Inflammatory macrophage treated with lipopolysaccharide for 1 hour (primary cell): ENCODE results near the gene SNX13.

Experiments used
- DNase-seq, 2 donors: peaks; one replicate each; pipeline ENCODE4 v3.0.0-alpha.2; 2020 to 2022

The SNX13 gene, protein sequence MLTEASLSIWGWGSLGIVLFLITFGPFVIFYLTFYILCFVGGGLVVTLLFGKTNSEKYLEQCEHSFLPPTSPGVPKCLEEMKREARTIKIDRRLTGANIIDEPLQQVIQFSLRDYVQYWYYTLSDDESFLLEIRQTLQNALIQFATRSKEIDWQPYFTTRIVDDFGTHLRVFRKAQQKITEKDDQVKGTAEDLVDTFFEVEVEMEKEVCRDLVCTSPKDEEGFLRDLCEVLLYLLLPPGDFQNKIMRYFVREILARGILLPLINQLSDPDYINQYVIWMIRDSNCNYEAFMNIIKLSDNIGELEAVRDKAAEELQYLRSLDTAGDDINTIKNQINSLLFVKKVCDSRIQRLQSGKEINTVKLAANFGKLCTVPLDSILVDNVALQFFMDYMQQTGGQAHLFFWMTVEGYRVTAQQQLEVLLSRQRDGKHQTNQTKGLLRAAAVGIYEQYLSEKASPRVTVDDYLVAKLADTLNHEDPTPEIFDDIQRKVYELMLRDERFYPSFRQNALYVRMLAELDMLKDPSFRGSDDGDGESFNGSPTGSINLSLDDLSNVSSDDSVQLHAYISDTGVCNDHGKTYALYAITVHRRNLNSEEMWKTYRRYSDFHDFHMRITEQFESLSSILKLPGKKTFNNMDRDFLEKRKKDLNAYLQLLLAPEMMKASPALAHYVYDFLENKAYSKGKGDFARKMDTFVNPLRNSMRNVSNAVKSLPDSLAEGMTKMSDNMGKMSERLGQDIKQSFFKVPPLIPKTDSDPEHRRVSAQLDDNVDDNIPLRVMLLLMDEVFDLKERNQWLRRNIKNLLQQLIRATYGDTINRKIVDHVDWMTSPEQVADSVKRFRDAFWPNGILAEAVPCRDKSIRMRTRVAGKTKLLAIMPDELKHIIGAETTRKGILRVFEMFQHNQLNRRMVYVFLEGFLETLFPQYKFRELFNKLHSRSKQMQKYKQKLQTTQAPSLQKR

GRCh38 chr7:17940302-17940883 lies at the start of gene SNX13:
SNX13 (minus strand) TSS chr7:17940494; CDS start chr7:17940295, 199 bp downstream.
- peak; percentile 88 to 92 for DNase-seq

- peak in 1 of 2 donors; percentile 4 for DNase-seq
Observed at GRCh38 chr7:17989546-17989945, 49.3 kb upstream of the SNX13 start.

DNA sequence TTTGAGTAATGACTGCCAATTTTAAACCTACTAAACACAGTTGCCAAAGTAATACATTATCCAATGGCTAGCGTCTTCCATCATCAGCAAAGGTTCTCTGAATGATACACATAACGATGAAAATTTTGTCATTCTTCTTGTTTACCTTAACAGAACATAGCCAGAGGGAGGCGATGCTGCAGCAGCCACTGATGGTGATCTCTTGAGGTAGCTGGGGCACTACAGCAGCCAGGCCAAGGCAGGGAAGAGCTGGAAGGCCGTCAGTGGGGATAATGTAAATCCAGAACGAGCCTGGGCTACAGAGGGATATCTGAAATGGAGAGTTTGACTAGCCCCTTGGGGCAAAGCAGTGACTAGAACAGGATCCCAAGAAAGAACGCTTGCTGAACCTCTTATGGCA lies 48.6 kb upstream of the SNX13 start:
- no peak for DNase-seq

DNA sequence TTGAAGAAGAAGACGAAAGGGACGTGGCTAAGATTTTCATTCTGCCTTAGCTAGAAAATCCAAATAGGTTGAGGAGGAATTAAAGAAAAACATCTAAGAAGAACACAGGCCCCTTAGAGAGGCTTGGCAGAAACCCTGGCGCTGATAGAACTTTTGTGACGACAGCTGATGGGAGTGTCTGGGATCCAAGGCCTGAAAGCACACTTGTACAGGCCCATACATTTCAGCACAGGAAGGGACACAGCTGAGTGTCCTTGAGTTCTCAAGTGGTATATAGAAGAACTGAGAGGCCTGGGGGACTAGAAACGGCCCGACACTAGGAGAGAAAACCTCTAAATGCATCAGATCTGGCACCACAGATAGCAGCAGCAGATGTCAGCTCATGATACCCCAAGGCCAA lies 47.8 kb upstream of the SNX13 start:
- no peak for DNase-seq

- no peak for DNase-seq
Observed at GRCh38 chr7:17986851-17987250, 46.6 kb upstream of the SNX13 start.

DNA sequence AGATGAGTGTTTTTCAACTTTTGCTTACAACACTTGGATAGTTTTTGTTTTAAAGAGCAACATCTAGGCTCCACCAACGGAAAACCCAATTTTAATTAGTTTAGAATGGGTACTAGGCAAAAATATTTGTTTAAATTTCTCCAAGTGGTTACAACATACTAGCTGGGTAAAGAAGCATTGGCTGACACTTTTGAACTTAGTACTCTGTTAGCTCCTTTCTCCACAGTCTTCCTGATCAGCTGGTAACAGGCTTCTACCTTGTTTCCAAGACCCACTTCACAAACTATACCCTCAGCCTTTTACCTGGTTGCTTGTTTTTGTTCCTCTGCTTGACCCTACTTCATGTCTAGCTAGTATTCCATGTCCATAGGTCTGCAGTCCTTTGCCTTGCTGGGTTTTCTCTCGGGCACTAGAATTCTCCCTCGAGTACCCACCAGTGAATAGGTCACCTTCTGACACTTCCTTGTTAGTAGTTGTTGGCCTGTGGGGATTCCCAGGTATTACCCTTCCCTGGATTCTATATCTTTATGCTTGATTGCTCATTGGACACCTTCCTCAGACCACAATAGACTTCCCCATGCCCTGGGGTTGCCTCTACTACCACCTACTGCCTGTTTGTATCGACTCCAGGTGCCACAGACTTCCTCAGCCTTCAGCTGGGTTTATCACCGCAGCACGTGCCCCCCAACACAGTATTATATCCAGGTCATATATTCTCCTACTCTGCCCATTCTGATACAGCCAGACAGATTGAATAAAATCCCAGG lies 45.4 kb upstream of the SNX13 start:
- no peak for DNase-seq

DNA sequence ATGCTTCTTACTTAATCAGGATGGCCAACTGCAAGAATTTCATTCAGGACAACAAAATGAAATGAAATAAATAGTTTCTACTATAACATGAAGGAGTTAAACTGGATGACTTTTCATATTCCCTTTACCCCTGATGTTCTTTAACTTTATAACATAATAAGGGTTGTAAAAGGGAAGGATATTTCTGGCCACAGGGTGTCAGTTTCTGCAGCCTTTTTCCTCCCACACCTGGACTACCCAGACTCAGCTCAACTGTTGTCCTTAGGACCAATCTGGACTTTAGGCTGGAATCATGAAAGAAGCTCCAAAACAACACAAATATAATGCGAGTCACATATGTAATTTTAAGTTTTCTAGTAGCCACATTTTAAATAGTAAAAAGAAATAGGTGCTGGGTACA lies 44.0 kb upstream of the SNX13 start:
- no peak for DNase-seq

GRCh38 chr7:17983221-17984062 lies 43.1 kb upstream of the SNX13 start:
- DNase-seq = peak; percentile 73 to 79

DNA sequence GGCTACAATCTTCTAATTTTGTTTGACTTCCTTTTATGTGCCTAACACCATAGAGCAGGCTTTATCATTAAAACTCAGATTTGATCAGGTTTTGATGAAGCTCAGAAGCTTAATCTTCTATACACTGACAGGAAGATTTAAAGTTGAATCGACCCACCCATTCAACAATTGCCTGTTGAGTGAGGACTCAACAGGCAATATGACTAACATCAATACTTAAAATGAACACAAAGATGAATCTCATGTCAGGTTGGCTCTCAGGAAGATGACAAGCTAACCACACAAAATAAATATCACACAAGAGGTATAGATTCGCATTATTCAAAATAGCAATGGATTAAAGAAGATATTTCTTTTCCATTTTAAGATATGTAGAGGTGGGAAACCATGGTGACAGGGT lies 36.7 kb upstream of the SNX13 start:
- no peak for DNase-seq

GRCh38 chr7:17971411-17971810 lies 31.1 kb upstream of the SNX13 start:
- DNase-seq = no peak

- DNase-seq = no peak
Observed at GRCh38 chr7:17968791-17969715, 28.8 kb upstream of the SNX13 start.

- DNase-seq = no peak
Observed at GRCh38 chr7:17966706-17967105, 26.4 kb upstream of the SNX13 start.

DNA sequence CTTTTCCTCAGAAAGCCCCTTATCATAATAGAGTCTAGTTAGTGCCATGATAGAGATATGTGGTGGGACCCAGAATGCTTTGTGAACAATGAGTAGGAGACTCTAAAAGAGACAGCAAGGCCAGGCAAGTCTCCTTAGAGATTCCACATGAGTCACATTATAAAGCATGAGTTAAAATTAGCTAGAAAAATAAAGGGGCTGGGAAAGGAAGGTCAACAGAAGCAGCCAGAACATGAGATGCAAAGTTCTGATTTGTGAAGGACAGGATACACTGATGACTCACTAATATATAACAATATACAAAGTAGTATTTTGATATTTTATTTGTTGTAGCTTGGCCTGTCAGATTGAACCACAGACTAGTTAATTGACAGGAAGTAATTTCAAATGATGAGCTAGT lies 25.3 kb upstream of the SNX13 start:
- DNase-seq = no peak

DNA sequence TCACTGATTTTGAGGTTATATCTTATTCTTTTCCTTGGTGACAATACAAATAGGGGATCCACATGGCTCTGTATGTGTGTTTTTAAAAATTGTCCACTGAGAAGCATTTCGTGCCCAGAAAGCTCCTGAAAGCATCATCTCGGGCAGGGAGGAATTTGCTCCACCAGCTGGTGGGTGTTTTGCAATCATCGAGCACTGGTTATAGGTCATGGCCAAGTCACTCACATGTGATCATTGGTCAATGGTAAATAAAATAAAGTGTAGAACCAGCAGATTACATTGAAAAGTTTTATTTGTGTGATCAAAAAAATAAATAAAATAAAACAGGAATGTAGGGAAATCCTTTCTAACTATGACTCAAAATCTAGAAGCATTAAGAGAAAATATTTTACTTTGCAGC lies 23.0 kb upstream of the SNX13 start:
- DNase-seq = no peak

DNA sequence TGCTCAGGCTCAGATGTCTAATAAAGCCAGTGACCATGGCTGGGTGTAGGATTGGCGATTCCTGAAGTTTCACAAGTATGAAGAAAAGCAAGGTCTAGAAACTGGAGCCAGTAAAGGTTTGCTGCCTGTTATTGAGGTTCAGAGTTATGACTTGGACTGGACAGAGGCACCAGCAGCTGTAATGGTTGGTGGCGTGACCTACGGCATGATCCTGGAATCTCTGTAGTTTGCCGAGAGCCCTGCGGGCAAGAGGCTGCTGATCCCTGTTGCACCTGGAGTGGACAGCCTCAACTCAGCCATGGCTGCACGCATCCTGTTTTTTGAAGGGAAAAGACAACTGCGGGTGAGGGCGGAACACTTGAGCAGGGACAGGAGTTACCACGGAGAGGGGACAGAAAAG lies 22.4 kb upstream of the SNX13 start:
- no peak for DNase-seq

GRCh38 chr7:17957871-17958270 lies 17.6 kb upstream of the SNX13 start:
- DNase-seq = no peak

DNA sequence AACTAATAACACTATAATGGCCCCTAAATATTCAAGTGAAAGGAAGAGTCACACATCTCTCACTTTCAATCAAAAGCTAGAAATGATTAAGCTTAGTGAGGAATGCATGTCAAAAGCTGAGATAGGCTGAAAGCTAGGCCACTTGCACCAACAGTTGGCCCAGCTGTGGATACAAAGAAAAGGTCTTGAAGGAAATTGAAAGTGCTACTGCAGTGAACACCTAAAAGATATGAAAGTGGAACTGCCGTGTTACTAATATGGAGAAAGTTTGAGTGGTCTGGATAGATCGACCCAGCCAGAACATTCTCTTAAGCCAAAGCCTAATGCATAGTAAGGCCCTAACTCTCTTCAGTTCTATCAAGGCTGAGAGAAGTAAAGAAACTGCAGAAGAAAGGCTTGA lies 12.1 kb upstream of the SNX13 start:
- DNase-seq = no peak

DNA sequence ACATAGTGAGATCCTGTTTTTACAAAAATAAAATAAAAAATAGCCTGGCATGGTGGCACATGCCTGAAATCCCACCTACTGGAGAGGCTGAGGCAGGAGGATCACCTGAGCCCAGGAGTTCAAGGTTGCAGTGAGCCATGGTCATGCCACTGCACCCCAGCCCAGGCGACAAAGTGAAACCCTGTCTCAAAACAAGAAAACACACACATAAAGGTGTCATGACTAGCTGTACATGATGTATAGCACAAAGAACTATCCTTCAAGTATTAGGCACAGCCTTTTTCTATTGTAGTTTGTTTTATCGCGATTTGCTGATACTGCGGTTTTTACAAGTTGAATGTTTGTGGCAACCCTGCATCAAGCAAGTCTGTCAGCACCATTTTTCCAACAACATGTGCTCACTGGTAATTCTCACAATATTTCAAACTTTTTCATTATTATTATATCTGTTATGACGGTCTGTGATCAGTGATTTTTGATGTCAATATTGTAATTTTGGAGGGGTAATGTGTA lies 11.5 kb upstream of the SNX13 start:
- no peak for DNase-seq

DNA sequence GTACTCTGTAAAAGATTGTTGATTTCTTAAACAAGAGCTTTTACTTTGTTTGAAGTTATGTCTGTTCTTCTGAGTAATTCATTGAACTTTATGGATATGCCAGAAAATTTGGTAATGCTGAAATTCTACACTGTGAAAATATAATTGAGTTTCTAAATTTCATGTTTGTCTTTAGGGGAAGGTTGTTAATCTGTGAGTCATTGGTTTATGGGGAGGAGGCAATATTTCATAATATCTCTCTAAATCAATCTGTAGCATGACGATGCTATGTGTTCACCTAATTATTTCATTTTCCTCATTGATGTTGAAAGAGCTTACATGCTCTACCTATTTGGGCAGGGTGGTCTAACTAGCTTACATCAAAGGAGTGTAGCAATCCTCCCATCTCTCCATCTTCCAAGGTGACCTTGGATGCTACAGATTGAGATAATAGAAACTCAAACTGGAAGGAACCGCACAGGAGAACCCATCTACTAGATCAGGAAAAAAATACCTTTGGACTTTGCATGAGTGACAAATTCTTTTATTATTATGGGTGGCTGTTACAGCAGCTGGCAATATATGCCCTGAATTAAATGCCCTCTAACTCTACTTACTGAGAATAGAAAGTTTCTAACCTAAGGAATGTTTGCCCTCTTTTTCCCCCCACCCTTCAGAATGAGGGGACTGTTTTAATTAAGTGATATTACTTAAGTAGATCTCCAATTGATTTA lies 8.4 kb upstream of the SNX13 start:
- DNase-seq = no peak

DNA sequence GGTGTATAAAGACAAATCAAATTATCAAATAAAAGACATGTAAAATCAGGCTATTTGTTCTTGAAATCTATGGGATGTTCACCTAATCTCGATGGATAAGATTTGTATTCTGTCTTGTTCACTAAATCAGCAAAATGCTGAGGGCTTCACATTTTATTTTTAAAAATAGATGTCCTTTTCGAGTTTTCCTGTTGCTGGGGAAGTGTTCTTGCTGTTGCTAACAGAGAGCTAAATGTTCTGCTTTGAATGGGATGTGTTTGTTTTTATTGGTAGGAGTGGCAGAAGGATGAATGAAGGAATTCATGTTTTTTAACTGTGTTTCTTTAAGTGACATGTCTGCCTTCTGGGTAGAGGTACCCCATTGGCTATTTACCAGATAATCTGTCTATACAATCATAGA lies 7.3 kb upstream of the SNX13 start:
- DNase-seq = no peak
